HG02610 (cell line): ENCODE measurements around the gene ITGBL1.

Experiments used
- ATAC-seq: cut with Tn5 transposase; IDR thresholded peaks from one replicate; pipeline ENCODE4 v1.9.1; 2021; ENCODE audit warnings: mild to moderate bottlenecking, moderate library complexity; ENCODE audit not compliant: unreplicated experiment

Gene ITGBL1

GRCh38 chr13:101452519-101453485, at the start of gene ITGBL1:
ITGBL1 (plus strand) TSS chr13:101452675; CDS start chr13:101452834, 159 bp downstream.
- peak; percentile 87 for ATAC-seq

GRCh38 chr13:101406791-101407190, 45.7 kb upstream of the ITGBL1 start:
- ATAC-seq, result no peak

- ATAC-seq, result no peak
Observed at GRCh38 chr13:101408154-101408553, 44.3 kb upstream of the ITGBL1 start.

- ATAC-seq, result no peak
Observed at GRCh38 chr13:101408992-101409656, 43.4 kb upstream of the ITGBL1 start.

GRCh38 chr13:101412076-101412475, 40.4 kb upstream of the ITGBL1 start:
- no peak for ATAC-seq

- peak; percentile 29 for ATAC-seq
Observed at GRCh38 chr13:101415358-101416174, 36.9 kb upstream of the ITGBL1 start.

- ATAC-seq, result peak; percentile 48
Observed at GRCh38 chr13:101416181-101417042, 36.1 kb upstream of the ITGBL1 start, which contains the start of gene NALCN. NALCN (minus strand) TSS chr13:101416508; CDS start chr13:101399126, 17,382 bp downstream.

- ATAC-seq, result no peak
Observed at GRCh38 chr13:101417043-101417406, 35.5 kb upstream of the ITGBL1 start.

GRCh38 chr13:101417501-101417900, 35.0 kb upstream of the ITGBL1 start:
- ATAC-seq, result no peak

GRCh38 chr13:101423872-101424271, 28.6 kb upstream of the ITGBL1 start:
- ATAC-seq, result no peak

- no peak for ATAC-seq
Observed at GRCh38 chr13:101424381-101425155, 27.9 kb upstream of the ITGBL1 start.

- no peak for ATAC-seq
Observed at GRCh38 chr13:101425156-101425471, 27.4 kb upstream of the ITGBL1 start.

- ATAC-seq, result no peak
Observed at GRCh38 chr13:101425623-101426022, 26.9 kb upstream of the ITGBL1 start.

GRCh38 chr13:101429733-101430132, 22.7 kb upstream of the ITGBL1 start:
- ATAC-seq, result no peak

GRCh38 chr13:101433895-101434294, 18.6 kb upstream of the ITGBL1 start:
- no peak for ATAC-seq

GRCh38 chr13:101434486-101434885, 18.0 kb upstream of the ITGBL1 start:
- no peak for ATAC-seq

GRCh38 chr13:101447852-101448251, 4.6 kb upstream of the ITGBL1 start:
- ATAC-seq, result no peak

- no peak for ATAC-seq
Observed at GRCh38 chr13:101449790-101450748, 2.4 kb upstream of the ITGBL1 start.
